IMR-90 (cell line): ENCODE data around the gene SP3.

Experiments
- BHLHE40 ChIP-seq: fragments of 150-350 bp; IDR thresholded peaks from 2 replicates; pipeline ENCODE4 v1.6.1; 2016; ENCODE audit warnings: mild to moderate bottlenecking, low read depth, low read length
- CEBPB ChIP-seq: IDR thresholded peaks from 2 replicates; pipeline ENCODE4 v1.6.1; 2012; ENCODE audit warnings: low read depth, low read length, improper control_type of control experiment
- MAFK ChIP-seq: IDR thresholded peaks from 2 replicates; pipeline ENCODE4 v1.6.1; 2012; ENCODE audit warnings: low read depth, low read length, improper control_type of control experiment
- MXI1 ChIP-seq: IDR thresholded peaks from 2 replicates; pipeline ENCODE4 v1.6.1; 2012; ENCODE audit warnings: low read depth, mild to moderate bottlenecking, low read length, moderate library complexity, borderline replicate concordance
- POLR2A ChIP-seq: IDR thresholded peaks from 2 replicates; pipeline ENCODE4 v1.6.1; 2012; ENCODE audit warnings: mild to moderate bottlenecking, low read depth, low read length
- RAD21 ChIP-seq: IDR thresholded peaks from 2 replicates; pipeline ENCODE4 v1.6.1; 2012; ENCODE audit warnings: low read length, improper control_type of control experiment
- RCOR1 ChIP-seq: IDR thresholded peaks from 2 replicates; pipeline ENCODE4 v1.6.1; 2012; ENCODE audit warnings: mild to moderate bottlenecking, low read length, improper control_type of control experiment; ENCODE audit not compliant: insufficient replicate concordance
- RFX5 ChIP-seq: IDR thresholded peaks from 2 replicates; pipeline ENCODE4 v1.8.0; 2012; ENCODE audit warnings: low read depth, mild to moderate bottlenecking, low read length, moderate library complexity
- TF ChIP-seq, protein P1 (sequence below): conservative IDR thresholded peaks from 2 replicates; pipeline ENCODE4 v1.5.1; 2012; ENCODE audit warnings: mild to moderate bottlenecking, low read depth, low read length, improper control_type of control experiment
- TF ChIP-seq, protein P2 (sequence below): fragments of 150-350 bp; IDR thresholded peaks from 2 replicates; pipeline ENCODE4 v1.6.1; 2017; ENCODE audit warnings: mild to moderate bottlenecking, antibody characterized with exemption, low read length, low read depth

DNA sequence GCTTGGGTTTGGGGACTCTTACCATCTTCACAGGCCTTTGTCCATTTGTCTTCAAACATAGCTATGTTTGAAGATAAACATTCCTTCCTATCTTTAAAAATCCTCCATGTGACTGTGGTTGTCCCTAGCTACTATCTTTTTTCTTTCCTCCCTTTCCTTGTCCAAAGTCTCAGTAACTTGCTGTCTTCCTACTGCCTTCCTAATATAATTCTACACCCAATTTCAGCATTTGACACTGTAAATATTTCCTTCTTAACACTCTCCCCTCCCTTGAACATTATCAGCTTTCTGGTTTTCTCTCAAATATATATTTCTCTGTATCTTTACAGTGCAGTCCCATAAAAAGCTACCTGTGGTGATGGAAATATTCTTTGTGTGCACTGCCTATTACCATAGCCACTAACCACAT is 5.3 kb upstream of the SP3 start:
- TF ChIP-seq, protein P1, sequence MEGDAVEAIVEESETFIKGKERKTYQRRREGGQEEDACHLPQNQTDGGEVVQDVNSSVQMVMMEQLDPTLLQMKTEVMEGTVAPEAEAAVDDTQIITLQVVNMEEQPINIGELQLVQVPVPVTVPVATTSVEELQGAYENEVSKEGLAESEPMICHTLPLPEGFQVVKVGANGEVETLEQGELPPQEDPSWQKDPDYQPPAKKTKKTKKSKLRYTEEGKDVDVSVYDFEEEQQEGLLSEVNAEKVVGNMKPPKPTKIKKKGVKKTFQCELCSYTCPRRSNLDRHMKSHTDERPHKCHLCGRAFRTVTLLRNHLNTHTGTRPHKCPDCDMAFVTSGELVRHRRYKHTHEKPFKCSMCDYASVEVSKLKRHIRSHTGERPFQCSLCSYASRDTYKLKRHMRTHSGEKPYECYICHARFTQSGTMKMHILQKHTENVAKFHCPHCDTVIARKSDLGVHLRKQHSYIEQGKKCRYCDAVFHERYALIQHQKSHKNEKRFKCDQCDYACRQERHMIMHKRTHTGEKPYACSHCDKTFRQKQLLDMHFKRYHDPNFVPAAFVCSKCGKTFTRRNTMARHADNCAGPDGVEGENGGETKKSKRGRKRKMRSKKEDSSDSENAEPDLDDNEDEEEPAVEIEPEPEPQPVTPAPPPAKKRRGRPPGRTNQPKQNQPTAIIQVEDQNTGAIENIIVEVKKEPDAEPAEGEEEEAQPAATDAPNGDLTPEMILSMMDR = no peak
- no peak for TF ChIP-seq BHLHE40
- TF ChIP-seq MXI1 = no peak
- no peak for TF ChIP-seq POLR2A
- TF ChIP-seq RAD21 = no peak
- TF ChIP-seq, protein P2, sequence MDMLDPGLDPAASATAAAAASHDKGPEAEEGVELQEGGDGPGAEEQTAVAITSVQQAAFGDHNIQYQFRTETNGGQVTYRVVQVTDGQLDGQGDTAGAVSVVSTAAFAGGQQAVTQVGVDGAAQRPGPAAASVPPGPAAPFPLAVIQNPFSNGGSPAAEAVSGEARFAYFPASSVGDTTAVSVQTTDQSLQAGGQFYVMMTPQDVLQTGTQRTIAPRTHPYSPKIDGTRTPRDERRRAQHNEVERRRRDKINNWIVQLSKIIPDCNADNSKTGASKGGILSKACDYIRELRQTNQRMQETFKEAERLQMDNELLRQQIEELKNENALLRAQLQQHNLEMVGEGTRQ = no peak; the same call in 1 of the 2 replicates
- no peak for TF ChIP-seq CEBPB
- no peak for TF ChIP-seq RFX5
- no peak for TF ChIP-seq MAFK
- TF ChIP-seq RCOR1 = no peak
